ENCODE measurements around the gene PRUNE1.
A peak's percentile ranks its signal among the peaks of the same experiment; 100 is the strongest.

The PRUNE1 gene, protein sequence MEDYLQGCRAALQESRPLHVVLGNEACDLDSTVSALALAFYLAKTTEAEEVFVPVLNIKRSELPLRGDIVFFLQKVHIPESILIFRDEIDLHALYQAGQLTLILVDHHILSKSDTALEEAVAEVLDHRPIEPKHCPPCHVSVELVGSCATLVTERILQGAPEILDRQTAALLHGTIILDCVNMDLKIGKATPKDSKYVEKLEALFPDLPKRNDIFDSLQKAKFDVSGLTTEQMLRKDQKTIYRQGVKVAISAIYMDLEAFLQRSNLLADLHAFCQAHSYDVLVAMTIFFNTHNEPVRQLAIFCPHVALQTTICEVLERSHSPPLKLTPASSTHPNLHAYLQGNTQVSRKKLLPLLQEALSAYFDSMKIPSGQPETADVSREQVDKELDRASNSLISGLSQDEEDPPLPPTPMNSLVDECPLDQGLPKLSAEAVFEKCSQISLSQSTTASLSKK

DNA sequence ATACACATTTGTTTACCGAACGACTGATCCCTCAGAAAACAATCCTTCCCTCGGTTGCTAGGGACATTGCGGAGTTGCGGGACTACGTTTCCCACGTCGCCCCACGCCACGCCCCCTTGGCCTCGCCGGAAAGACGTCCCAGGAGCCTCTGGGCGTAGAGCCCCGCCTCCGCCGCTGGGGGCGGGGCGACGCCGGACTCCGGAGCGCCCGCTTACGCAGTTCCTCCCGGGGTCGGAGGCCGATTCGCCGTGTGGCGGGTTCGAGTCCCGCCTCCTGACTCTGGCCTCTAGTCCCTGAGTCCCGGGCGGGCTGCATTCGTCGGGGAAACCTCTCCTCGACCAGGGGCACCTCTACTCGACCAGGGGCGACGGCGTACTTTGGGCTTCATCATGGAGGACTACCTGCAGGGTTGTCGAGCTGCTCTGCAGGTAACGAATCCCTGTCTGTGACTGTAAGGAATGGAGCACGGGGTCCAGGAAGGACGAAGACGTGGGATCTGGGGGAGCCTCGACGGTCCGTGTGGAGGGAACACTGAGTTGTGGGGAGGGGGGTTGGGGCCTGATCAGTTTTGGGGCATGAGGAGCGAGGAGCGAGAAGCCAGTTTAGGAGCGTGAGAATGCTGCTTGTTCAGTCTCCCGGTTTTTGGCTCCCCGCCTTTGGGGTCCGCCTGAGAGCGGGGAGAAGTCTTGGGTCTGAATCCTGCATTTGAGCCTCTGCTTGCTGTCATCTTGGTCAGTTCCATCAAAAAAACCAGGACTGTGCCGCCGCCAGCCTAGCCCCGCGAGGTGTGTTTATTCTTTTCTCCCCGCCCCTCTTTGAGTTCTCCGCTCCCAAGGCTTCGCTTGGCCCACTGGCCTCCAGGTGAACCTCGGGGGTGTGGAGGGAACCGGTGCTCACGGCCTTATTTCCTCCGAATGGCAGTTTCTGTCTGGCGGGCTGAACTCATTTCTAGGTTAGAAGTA lies at the start of gene PRUNE1:
Gene PRUNE1, plus strand, starts transcription at position 206 of the 962 bp plus-strand sequence. Its CDS starts 184 bp downstream, at position 390.
- peak; percentile 73 for DNase-seq (ENCODE audit: low read depth)

DNA sequence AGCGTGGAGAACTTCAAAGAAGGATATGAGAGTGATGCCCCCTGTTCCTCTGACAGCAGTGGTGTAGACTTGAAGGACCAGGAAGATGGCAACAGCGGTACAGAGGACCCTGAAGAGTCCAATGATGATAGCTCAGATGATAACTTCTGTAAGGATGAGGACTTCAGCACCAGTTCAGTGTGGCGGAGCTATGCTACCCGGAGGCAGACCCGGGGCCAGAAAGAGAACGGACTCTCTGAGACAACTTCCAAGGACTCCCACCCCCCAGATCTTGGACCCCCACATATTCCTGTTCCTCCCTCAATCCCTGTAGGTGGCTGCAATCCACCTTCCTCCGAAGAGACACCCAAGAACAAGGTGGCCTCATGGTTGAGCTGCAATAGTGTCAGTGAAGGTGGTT lies 47.6 kb upstream of the PRUNE1 start:
- no peak for DNase-seq (ENCODE audit: low read depth)

DNA sequence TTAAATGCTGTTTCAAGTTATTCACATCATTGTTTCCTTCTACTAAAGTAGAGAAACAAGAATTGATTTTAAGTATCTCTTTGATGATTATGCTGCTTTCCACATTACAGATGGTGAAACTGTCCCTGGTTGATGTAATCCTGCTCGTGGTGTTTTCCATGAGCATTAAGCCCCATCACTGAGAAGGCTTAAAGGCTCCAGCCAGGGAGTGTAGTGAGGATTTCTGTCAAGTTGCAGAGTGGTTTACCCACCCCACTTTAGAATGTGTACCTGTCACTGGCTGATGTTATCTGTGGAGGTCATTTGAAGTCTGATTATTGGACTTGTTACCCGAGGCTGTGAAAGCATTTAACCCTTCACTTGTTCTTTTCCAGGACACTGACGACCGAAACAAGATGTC lies 46.5 kb upstream of the PRUNE1 start:
- DNase-seq (ENCODE audit: low read depth): no peak

DNA sequence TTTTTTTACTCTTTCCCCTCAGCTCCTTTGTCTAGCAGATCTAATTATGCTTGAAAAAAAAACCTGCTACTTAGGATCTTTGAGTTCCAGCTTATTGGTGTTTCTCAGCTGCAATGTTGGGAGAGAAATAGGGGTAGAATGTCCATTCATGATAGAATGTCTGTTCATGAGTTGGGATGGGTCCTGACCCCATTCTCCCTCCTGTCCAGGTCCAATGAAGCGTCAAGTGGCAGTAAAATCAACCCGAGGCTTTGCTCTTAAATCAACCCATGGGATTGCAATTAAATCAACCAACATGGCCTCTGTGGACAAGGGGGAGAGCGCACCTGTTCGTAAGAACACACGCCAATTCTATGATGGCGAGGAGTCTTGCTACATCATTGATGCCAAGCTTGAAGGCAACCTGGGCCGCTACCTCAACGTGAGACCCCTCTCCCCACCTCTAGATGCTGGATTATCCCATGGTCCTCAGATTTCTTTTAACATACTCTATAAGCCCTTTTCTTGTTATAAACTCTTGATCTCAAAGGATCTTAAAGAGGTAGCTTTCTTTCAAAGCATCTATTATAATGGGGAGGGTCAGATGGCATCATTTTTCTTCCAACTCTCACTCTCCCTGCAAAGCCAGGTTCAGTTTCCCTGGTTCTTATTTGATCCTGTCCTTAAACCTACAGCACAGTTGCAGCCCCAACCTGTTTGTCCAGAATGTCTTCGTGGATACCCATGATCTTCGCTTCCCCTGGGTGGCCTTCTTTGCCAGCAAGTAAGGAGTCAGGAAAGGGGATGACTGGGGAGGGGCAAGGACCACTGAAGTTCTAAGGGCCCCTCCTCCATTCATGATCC lies 44.7 kb upstream of the PRUNE1 start:
- no peak for DNase-seq (ENCODE audit: low read depth)

DNA sequence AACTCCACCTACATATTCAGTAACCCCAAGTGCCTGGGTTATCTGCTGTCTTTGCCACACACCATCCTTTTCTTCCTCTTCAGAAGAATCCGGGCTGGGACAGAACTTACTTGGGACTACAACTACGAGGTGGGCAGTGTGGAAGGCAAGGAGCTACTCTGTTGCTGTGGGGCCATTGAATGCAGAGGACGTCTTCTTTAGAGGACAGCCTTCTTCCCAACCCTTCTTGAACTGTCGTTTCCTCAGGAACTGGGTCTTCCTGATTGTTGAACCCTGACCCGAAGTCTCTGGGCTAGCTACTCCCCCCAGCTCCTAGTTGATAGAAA lies 44.1 kb upstream of the PRUNE1 start:
- no peak for DNase-seq (ENCODE audit: low read depth)

DNA sequence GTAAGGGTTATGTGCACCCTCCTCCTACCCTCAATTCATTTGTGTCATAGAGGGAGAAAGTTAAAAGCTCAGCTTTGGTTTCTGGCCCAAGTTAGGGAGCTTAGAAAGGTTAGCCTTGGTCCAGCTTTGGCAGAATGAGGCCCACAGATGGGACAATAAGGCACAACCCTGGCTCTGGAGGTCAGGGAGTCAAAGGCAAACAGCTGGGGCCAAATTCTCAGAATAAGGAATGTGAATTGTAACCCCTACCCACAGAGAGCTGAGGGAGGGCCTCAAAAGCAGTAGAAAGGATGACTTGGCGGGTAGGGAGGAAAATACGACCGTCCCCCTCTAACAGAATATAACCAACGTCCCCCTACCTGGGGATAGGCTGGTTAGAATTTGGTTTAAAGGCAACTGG lies 42.6 kb upstream of the PRUNE1 start:
- DNase-seq (ENCODE audit: low read depth): no peak

DNA sequence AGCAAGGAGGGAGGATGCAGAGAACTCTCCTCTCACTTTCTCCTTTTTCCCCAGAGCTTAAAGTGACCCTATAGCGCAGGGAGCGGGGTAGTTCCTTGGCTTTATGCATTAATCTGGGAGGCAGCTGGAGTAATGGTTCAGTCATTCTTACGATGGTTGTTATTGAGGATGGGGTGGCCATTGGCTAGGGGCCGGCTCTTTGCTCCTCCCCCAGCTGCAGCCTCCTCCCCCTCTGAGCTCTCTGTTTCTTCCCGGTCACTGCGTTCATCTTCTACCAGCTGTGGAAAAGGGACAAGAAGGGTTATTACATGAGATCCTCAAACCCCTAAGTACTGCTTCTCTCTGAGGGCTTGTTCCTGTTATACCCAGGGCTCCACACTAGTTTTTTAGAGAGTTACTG lies 42.2 kb upstream of the PRUNE1 start:
- no peak for DNase-seq (ENCODE audit: low read depth)

DNA sequence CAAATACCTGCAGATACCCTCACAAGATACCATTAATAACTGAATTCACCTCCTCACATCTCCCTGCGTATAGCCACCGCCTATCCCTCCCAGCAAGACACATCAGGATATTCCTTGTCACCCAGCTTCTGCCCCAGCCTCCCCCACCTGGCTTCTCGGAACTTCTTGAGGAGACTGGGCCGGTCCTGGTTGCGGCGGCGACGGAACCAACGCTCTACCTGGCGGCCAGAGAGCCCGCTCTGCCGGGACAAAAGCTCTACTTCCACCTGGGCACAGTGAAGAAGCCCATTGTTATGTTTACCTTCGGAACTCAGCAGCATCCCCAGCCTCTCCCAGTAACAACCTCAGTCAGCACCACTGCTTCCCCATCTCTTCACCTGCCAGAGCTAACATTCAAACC lies 40.3 kb upstream of the PRUNE1 start:
- DNase-seq (ENCODE audit: low read depth): no peak

DNA sequence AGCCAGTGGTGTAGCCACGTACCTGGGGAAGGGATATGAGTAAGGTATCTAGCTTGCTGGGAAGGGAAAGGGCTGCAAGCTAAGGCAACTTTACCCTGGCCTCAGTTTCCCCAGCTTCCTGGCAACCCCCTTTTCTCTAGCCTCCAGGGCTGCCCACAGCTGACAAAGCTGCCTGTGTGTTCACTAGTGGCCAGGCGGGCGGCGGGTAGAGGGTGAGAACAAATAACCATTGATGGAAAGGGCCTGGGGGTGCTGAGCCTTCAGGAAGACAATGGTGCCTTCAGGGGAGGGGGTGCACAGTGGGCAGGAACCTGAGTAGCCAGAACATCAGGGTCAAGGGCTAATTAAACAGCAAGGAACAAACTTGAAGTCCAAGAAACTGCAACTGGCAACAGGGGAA lies 39.8 kb upstream of the PRUNE1 start:
- DNase-seq (ENCODE audit: low read depth): no peak

DNA sequence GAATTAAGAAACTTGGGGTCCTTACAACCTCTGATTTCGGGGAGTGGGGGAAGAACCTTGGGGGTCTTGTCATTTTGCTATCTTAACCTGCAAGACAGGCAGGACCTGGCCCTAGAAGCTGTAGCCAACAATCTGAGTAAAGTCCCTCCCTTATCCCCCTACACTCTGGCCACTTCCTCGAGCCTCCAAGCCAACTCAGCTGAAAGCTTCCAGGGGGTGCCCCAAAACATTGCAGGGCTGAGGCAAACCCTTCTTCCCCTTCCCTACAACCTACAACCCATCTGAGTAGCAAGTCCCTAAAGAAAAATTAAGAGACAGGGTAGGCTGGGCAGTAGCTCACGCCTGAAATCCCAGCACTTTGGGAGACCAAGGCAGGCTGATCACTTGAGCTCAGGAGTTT lies 38.6 kb upstream of the PRUNE1 start:
- DNase-seq (ENCODE audit: low read depth): no peak

DNA sequence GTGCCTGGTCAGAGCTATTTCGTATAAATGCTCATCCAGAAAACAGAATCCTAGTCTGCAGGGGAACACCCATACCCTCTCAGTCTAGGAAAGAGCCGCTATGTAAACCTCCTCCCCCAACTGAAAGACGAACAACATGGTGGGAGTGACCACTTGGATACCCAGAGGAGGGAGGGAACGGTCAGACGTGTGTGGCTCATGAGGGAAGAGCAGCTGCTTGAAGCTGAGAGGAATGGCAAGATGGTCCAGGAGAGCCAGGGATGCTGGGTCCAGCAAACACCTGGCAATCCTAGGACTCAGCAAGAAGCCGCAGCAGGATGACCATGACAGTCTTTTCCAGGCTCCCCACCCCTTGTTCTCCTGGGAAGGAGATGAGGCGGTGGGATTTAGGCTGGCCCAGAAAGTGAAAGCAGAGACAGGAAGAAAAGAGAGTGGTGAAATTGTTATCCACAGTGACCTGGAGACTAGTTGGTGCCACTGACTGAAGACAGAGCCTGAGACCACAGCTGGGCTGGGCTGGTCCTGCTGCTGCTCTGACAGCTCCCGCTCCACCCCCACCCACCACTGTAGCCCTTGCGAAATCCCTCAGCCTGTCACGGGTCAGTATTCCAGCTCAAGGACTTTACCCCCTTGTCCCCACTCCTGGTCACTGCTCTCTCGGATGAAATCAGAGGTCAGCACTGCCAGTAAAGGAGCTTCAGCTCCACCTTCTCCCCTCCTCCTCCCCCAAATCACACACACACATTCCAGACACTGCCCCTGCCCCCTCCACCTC lies 37.3 kb upstream of the PRUNE1 start:
- DNase-seq (ENCODE audit: low read depth): no peak

DNA sequence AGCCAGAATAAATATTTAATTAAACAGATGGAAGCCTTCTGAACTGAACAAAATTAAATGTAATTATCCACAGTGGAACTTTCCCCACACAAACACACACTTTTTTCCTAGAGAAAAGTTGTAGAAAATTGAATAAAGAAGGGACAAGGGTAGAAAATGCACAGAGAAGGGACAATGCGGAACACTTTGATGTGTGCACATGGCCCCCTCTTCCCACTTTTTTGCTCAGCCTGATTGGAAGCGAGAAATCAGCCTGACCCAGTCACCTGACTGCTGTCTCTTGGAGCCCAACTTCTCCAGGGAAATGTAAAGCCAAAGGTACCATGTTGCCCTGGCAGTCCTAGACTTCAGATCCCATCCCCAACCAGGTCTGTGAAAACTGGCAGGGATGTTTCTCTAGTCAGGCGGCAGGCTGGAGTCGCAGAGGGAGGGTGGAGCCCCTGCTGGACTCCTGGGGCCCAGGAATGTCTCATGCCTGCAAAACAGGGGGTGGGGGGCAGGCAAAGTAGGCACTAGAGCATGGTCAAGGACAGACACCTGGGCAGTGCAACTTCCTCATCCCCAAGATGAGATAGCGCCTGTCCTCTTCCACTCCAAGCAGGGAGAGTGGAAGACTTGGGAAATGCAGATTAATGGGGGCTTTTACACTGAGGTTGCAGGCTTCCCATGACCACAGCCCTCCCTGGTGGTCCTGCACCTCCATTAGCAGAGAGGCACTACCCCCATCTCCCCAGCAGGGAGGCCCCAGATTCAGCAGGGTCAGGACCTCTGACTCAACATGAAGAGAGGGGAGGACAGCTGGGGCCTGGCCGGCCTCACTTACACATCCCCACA lies 36.4 kb upstream of the PRUNE1 start:
- DNase-seq (ENCODE audit: low read depth): no peak

DNA sequence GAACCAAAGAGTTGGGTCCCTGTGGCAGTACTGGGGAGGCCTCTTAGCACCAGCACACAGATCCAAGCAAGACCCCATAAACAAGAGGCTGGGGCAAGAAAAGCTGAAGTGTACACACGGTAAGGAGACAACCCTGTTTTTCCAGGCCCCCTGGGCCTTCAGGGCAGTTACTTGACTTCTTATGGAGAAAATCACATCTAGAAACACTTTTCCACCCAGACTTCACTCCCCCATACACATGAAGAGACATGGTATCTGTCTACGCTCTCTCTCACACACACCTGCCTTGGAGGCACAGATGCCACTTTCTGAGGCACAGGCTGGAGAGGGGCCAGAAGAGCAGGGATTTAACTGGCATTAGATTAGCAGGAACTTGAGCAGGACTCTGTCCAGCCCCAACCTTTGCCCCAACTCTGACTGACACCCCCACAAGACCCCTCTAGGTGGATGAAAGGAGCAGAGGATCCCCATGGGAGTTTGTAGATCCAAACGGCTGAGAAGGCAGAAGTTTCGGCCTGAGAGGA lies 35.8 kb upstream of the PRUNE1 start:
- DNase-seq (ENCODE audit: low read depth): no peak

DNA sequence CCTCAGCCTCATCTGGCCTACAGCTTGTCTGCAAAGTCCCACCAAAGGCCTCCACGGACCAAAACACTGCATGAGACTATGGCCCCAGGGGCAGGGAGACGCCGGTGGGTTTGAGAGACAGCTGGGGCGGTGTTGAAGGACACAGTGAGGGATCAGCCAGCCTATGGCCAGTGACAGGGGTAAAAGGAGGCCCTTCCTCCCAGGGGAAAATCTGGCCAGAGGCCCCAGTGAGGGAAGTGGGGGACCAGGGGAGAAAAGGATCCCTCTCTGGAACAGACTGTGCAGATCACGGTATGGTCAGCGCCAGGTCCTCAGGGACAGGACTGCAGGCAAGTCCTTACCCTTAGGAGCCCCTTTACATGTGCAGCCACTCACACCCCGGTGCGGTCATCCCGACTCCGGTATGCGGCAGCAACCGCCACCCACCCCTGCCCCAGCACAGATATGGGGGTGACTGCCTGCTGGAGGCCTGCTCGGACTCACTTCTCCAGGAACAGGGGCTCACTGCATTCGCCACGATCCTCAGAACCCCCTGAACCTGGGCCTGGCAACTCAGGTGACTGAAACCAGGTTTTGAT lies 34.9 kb upstream of the PRUNE1 start:
- DNase-seq (ENCODE audit: low read depth): no peak

DNA sequence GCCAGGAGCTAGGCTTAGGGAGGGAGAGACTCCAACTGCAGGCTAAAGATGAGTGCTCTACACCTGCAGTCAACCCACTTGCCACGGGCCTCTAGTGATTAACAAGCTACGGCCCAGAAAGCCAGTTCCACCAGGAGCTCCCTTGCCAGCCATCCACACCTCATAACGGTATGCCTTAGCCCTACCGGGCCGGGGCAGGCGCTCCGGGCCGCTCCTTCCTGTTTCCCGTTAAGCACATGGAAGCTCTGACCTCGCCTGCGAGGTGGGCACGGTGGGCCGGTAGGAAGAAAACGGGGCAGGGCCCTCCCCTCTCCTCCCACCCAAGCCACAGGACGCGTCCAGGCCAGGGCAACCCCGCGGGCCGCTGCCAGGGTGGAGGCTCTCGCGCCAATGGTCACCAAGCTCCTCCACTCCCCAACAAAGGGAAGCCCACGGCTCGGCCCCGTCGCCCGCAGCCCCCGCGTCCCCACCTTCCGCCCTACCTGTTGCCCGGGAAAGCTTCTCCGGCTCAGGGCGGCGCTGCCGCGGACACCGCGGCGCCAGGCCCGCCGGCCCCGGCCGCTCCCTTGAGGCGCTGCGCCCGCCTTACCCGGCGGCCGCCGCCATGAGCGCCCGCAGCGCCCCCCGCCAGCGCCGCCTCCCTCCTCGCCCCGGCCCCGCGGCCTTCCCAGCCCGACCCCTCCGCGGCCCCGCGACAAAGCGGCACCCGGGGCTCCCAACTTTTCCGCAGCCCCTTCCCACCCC lies 34.2 kb upstream of the PRUNE1 start:
- DNase-seq (ENCODE audit: low read depth): no peak

DNA sequence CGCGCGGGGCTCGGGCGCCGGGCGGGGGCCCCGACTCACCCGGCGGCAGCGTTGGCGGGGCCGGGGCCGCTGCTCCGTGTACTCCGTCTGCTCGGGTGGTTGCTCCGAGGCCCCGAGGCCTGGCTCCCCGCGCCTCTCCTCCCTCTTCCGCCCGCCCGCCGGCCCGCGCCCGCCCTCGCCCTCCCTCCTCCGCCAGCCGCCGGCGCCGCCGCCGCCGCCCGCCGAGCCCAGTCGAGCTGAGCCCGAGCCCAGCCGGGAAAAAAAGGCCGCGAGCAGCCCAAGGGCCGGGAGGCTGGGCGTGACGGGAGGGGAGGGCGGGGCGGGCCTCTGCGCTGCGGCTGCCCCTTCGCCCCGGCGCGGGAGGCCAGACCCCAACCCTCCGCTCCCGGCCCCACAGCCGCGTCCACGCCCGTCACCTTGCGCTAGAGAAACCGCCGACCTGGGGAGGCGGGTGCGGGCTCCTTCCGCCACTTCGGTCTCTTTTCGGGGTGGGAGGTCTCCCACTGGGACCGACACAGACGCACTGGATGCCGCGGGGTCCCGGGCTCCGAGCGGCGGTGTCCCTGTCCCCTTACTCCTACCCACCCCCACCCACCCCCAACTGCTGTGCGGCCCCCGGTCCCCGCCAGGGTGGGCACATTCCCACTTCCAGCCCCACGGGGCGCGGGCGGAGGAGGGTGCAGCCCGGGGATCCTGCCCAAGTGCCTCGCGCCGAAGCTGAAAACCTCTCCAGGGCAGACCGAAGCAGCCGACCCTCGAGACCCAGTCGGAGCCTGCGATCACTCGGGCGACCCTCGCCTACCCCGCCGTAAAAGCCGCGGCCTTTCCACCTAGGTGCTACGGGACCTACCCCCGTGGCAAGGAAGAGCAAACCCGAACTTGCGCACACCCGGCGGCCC lies 33.4 kb upstream of the PRUNE1 start, which contains the start of gene CERS2:
Gene CERS2, minus strand, starts transcription at position 256 of the 899 bp plus-strand sequence. CDS start 5,745 bp downstream, outside the sequence.
- DNase-seq (ENCODE audit: low read depth): no peak

DNA sequence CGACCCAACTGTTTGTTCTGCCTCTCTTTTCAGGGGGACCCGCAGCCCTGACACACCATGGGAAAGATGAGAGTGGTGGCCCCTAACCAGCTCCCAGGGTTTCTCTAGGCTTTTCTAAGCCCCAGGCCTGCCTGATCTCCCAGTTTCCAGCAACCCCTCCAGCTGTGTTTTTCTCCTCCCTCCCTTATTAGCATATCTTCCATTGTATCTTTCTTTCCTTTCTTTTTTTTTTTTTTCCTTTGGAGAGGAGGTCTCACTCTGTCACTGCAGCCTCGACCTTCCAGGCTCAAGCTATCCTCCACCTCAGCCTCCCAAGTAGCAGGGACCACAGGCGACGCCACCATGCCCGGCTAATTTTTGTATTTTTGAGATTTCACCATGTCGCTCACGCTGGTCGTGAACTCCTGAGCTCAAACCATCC lies 31.8 kb upstream of the PRUNE1 start:
- no peak for DNase-seq (ENCODE audit: low read depth)

Data from HS-27A (cell line).